GM12873 (cell line): ENCODE results near the gene CSF1.

Source experiments
- CTCF ChIP-seq: IDR thresholded peaks from 2 replicates; pipeline ENCODE4 v1.5.1; 2012; ENCODE audit warnings: low read depth, mild to moderate bottlenecking, moderate library complexity, low read length, control low read depth; ENCODE audit not compliant: insufficient read depth; ENCODE audit errors: missing control alignments

Gene CSF1

DNA sequence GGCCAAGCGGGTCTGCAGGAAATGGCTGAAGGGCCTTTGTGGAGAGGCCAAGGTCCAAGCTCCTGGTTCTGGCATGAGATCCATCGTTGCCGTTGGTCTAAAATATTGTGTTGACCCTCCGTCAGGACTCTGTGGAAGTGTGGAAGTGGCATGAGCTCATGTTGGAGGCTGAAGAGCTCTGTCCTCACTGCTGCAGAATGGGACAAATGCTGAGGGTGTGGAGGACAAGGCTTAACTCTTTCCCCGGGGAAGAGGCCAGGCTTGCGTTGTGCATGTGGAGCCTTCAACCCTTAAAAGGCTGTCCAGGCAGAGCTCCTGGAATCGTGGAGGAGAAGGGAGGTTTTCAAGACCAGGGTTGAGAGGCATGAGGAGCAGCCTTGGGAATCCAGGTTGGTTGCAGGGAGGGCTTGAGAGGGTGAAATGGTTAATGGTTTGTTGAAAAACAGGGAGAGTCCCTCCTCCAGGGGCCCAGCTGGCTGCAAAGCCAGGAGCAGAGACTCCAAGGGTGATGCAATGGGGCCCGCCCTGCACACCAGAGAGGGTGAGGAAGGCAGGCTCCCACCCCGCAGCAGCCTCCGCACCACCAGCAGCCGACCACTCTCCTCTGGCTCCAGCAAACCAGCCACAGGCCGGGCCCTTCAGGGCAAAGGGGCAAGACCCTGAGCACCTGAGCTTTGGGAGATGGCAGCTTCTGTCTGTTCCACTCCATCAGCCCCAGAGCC is 67.2 kb downstream of the CSF1 start:
- no peak for TF ChIP-seq CTCF

DNA sequence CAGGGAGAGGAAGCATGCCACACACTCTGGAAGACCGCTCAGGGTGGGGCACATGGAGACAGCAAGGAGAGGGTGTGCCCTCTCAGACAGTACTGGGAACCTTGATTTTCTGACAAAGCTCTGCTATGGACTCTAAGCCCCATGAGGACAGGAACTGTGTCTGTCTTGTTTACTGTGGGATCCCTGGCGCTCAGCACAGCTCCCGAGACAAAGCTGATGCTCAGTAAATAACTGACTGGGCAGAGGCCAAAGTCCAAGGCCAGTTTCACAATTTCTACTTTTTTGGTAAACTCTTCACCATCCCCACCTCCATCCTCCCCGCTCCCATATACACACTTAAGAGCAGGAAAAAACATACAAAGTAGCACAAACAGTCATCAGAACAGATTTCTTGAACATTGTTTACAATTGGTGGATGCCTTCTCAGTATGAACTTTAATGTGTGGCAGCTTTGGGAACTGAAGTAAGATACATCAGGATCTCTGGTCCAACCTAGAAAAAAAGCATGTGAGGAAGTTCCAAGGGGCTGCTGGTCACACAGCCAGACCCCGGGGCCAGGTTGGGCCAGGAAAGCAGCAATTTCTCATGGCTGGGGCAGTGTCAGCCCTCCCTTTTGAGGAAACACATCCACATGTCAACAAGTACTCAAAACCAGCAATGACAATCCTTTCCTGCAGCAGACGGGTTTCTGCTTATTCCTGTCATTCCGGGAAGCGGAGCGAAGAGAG is 68.3 kb downstream of the CSF1 start:
- TF ChIP-seq CTCF, result no peak

DNA sequence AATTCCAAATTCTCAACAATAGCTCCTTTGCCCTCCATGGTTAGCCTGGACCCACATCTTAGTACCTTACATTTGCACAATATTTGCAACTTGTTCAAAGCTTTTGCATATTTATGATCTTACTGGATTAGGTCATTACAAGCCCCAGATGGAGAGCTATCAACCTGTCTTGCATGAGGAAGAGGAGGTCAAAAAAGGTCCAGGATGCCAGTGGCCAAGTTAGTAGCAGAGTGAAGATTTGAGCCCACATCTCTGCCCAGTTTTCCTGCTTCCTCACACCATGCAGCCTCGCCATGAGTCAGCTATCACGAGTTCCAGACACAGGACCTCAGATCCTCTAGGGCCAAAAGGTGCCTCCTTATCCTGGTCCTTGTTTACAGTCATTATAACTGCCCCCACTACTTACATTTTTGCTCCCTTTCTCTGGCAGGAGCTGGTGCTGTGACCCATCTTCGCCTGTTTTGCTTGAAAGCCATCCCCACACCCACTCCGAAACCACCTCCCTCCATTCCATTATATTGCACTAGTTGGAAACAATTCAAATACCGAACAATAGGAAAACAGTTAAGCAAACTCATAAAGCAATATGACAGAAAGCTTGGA is 68.9 kb downstream of the CSF1 start:
- no peak for TF ChIP-seq CTCF
